GM21723 (cell line): Measurements from ENCODE around the gene PTPN13.

Experiments used
- ATAC-seq: cut with Tn5 transposase; IDR thresholded peaks from one replicate; pipeline ENCODE4 v1.9.1; 2021; ENCODE audit warnings: mild to moderate bottlenecking, moderate library complexity; ENCODE audit not compliant: unreplicated experiment

Gene PTPN13

DNA sequence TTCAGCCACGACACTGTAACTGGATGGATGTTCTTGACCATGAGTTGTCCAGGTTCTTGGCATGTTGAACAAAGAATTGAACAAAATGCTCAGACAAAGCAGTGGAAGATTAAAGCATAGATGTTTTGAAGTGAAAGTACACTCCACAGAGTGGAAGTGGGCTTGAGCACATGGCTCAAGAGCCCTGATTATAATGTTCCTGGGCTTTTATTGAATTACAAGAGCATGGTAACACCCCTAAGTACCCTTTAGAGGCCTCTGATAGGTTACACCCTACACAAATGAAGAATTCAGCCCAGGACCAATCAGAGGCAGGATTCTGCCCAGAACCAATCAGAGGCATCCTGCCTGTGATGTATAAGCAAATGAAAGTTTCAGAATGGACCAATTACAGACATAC lies 221.5 kb downstream of the PTPN13 start:
- ATAC-seq, result no peak

DNA sequence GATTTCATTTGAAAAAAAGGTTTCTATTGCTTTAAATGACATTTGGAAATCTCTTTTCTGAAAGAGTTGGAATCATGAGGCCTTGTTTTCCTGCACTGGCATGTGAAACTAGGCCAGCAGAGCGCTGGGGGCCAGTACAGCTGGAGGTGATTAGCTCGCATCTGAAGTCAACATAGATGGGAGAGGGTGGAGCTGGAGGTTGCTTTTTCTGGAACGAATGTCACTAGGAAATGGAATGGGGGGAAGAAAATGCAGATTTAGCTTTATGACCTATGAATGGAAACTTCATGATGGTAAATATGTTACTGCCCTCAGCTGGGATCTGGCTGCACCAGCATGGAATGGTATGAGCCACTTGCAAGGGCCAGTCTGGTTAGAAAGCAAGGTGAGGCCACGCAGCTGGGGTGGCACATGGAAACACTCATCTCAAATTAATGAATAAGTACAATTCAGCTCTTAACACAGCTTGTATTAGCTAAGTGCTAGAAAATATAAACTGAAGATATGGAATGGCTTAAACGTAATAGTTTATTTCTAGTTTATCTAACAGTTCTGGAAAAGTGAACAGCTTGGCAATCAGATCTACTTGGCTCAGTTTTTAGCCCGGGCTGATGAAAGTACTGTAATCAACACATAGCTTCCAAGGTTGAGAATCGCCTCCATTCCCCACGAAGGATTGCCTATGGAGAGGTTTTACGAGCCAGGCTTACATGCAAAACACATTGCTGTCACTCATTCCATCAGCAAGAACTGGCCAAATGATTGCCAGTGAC lies 222.6 kb downstream of the PTPN13 start:
- no peak for ATAC-seq

DNA sequence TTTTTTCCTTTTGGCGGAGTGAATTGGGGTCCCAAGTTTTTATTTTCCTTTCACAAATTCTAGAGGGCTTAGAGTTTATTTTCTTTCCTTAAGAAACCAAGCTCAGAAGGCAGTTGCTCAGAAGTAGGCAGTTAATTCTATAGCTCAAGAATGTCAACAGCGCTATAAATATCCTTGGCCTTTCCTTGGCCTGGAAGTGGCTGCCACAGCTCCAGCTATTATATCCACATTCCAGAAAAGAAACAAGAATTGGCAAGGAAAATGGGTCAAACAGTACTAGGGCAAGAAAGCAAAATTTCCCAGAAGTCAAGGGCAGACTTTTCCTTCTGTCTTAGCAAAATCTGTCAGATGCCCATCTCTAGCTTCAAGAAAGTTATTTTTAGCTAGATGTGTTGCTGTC lies 224.1 kb downstream of the PTPN13 start:
- ATAC-seq, result no peak

DNA sequence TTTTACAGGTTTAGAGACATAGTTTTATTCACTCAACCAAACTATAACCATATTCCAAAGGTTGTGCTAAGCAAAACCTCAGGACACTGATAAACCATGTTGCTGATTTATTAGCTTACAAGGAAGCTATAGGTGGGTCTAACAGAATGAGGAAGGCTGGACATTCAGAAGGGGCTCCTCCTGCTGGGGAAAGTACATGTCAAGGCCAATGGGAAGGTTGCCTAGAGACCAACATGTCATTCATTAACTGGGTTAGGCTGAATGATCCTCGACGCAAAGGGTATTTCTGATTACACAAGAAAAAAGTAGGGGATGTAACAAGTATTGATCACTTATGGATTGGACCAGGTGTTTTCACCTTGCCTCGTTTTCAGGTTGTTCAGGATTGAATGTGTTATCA lies 224.7 kb downstream of the PTPN13 start:
- ATAC-seq, result no peak

DNA sequence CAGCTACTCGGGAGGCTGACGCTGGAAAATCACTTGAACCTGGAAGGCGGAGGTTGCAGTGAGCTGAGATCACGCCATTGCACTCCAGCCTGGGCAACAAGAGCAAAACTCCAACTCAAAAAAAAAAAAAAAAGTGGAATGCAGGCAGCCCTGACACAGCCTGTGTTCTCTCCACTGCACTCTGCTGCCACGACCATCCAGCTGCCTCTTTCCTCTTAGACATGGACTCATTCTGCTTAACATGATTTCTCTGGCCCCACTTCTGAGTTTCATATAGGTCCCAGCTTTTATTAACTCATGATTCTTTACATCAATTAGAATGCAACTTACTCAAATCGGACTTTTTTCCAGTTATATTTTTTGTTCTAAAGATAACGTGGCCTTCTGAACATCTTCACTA lies 225.4 kb downstream of the PTPN13 start:
- ATAC-seq, result no peak

DNA sequence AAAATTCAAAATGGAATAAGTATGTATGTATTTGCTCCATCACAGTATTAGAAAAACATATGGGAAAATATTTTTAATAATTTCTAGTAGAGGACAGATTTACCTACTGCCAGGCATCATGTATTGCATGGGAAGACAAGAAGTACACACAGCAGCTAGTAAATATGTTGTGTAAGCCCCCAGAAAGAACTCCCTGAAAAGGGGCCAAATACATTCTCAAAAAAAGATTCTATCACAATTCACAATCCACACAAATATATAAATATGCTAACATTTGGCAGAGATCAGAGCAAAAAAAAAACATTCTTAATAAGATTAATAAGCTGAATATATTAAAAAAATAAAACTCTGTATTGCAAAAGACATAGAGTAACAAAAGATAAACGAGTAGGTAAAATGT lies 227.0 kb downstream of the PTPN13 start:
- no peak for ATAC-seq

DNA sequence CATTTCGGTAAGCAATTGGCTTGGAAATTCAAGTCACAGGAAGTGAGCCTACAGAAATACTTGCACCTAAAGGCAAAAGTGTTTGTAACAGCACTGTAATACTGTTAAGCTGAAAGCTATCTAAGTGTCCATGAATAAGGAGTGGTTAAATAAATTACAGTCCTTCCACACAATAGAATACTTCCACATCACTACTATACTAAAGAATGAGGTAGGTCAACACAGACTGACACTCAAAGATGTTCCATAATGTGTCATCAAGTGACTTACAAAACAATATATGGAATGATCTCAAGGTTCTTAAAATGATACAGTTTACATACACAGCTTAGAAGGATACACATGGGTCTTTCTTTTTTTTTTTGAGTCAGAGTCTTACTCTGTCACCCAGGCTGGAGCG lies 228.0 kb downstream of the PTPN13 start:
- ATAC-seq, result no peak

DNA sequence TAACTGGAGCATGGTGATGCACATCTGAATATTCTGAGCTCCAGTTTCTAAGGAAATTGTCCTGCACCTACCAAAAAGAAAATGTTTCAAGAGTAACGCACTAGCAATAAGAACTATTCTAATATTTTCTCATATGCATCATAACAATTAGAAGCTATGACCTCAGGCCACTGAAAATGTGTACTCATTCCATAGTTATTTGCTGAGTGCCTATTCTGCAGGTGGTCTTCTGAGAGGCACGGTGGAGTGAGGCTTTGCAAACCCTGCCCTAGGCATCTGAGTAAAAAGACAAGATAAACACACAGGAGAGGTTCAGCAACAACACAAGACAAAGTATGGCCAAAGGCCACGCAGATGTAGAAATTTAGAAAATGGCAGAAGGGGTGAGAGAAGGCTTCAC lies 231.4 kb downstream of the PTPN13 start:
- ATAC-seq, result no peak

DNA sequence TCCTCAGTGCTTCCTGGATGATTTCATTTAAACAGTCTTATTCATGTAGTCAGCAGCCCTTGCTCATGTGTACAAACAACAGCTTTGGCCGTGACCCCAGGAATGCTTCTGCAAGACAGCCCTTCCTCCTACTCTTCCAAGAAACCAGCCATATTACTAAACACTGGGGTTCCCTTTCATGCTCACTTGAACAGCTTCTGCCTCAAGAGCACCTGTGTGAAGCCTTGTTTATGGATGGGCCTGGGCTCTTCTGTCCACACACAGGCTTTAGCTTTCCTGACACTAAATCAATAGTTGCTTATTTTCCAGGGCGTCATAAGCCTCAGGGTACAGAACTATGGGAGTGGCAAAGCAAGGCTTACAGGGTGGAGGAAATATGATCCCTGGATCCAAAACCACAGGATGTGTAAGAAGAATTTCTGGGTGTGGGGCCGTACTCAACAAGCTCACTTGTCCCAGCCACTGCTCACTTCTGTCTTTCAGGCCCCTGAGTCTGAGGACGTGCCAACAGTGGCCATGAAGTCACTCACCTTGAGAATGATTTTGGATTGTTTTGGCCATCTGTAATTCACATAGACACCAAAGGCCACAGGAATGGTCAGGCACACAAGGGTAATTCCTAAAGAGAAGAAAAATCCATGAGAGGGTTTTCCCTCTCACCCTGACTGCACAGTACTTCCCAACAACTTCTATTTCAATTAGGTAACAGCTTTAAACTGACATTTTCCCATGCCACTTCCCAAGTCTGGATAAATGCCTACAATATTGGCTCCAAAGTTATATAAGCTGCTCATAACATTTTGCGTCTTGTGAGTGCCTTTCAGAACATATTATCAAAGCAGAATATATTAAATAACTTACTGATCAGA lies 237.4 kb downstream of the PTPN13 start:
- ATAC-seq, result no peak

DNA sequence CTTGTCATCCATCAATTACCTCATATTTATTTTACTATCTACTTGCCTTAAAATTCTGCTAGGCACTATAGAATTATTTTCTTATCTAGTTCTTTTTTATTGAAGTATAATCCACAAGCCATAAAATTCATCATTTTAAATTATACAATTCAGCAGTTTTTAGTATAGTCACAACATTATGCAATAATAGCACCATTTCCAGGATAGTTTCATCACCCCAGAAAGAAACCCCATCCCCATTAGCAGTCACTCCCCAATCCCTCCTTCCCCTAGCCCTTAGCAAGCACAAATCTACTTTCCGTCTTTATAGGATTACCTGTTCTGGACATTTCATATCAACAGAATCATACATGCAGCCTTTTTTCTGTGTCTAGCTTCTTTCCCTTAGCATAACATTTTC lies 239.5 kb downstream of the PTPN13 start:
- no peak for ATAC-seq

DNA sequence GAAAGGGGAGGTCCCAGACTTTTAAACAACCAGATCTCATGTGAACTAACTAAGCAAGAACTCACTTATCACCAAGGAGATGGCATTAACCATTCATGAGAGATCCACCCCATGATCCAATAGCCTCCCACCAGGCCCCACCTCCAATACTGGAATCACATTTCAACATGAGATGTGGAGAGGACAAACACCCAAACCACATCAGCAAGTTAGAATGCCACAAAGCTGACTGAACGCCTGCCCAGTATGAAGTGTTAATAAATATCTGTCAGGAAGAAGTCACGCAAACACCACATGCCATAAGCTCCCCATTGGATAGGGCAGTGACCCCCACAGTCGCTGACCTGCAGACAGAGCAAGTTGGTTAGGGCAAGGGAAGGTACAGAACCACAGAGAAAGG lies 240.8 kb downstream of the PTPN13 start:
- no peak for ATAC-seq

DNA sequence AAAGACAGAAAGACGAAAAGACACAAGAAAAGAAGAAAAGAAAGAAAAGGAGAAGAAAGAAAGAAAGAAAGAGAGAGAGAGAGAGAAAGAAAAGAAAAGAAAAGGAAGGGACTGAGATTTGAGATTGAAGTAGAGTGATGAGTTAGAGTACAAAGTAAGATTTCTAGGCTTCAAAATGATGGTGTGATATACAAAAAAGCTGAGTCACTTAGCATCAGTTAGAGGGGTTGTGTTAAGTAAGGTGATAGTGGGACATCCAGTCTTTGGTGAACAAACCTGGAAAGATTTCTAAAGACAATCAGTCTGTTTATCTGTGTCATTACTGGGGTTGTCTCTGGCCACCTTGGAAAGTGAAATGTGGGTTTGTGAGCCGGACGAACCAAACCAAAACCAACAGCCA lies 241.6 kb downstream of the PTPN13 start:
- ATAC-seq, result no peak

DNA sequence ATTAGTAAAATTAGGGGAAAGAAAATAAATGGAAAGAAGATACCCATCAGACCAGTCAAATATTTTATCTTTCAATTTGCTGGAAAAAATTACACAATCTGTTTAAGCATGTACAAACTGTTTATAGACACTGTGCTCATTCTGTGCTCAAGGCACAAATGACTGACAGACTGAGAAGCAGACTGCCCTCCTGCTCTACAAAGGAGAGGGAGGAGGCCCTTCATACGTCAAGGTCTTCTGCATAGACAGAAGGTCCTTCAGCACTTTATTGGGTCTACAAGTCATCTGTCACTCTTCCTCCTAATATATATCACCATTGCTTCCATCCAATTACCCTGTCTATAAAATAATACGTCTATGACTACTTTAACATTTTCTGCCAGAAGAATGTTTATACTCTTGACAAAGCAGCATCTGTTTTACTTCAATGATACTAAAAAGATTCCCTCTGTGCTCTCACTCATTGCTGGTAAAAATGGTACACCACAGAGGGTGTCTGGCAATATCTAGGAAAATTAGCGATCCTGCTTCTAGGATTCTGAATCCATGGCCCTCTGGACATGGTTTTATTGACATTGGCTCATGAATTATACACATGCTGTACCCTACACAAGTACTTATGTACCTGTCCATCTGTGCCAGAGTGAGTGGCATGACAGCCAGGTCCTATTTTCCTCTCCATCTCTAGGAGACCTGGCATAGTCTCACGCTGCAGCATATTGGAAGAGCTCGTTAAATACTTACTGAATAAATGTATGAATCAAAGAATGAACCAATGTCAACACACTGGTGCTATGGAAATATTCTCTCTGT lies 243.8 kb downstream of the PTPN13 start:
- ATAC-seq, result no peak

DNA sequence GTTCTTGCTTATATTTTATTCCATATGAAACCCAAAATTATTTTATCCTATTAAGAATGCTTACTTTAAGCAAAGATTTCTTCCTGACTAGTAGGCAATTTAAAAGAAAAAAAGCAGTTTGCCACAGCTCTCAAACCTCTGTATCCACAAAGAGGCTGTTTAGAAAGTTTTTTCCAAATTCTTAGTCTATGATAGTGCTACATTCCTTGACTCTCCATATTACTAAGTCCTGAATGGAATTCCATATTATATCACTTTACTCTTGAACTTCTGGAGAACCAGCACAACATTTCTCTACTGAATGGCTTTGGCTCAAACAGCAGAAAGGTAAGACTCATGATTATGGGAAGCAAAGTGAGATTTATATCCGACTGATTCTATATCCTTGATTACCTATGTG lies 246.7 kb downstream of the PTPN13 start:
- no peak for ATAC-seq

DNA sequence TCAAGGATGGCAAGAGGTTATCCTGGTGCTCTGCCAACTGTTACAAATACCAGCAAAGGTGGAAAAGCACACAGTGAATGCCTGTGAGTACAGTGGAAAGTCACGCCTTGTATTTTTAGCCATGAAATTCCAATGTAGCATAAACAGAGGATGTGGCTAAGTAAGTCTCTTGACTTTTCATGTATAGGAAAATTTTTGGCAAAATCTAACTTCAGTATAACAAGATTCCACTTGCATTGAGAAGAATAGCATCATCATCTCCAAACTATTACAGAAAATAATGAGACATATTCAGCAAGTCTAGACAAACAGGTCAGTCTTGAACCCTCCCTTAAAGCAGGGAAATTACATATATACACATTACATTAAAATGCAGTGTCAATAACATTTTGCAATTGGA lies 247.2 kb downstream of the PTPN13 start:
- no peak for ATAC-seq

DNA sequence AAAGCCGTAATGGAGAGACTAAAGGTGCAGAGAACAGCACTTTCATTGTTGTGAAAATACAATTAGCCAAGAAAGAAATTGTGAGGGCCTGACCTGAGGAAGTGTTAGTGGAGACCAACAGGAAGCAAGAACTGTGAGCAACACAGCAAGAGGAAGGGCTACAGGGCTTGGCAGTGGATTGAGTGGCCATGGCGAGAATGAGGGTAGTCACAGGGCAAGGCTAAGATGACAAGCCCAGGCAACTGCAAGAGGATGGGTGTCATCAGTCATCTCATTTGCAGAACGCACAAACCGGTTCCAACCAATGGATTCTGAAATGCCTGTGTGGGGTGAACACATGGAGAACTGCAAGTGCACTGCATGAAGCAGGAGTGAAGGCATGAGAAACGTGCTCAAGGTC lies 251.5 kb downstream of the PTPN13 start:
- no peak for ATAC-seq

DNA sequence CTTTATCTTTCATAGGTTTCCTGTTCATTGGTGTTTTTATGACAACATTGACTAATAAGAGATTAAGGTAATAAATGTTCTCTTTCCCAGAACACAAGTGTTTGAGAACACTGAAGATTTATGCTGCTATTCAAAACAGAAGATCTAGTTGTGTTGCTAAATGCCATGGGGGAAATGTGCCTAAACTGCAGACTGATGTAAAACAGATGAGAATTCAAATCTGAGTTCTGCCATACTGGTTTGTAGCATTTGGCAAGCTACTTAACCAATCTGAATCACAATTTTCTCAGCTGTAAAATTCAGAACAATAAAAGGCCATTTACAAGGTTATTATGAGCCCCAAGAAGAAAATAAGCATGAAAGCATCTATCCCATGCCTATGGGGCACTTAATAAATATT lies 252.8 kb downstream of the PTPN13 start:
- no peak for ATAC-seq

DNA sequence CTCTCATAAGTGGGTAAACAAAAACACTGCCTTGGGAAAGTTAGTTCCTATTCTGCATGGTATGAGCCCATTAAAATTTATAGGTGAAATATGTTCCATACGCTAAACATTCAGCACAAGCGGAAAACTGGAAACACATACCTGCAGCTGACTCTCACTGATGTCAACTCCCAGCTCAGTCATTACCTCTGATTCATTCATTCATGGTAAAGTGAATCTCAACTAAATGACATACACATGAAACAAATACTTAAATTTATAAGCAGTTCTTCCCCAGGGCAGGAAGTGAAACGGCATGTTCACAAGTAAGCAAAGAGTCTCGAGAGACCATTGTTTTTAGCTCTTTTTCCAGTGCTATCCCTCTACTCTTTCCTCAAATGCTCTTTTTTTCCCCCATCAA lies 253.5 kb downstream of the PTPN13 start:
- no peak for ATAC-seq

DNA sequence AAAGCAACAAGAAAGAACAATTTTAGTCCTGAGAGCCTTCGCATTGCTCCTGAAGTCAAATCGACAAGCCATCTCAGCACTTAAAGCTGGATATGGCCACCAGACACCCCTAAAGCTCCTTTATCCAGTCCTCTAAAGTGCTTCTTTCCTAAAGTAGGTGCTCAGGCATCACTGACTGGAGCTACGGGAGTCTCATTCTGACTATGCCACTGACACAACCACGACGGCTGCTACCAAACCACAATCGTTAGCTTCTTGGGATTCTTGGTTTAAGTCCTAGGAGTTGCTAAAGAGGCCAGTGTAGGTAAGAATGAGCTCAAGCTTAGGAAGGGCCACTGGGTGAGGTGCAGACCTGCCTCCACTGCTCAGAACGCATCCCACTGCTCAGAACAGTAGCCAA lies 254.0 kb downstream of the PTPN13 start:
- no peak for ATAC-seq

DNA sequence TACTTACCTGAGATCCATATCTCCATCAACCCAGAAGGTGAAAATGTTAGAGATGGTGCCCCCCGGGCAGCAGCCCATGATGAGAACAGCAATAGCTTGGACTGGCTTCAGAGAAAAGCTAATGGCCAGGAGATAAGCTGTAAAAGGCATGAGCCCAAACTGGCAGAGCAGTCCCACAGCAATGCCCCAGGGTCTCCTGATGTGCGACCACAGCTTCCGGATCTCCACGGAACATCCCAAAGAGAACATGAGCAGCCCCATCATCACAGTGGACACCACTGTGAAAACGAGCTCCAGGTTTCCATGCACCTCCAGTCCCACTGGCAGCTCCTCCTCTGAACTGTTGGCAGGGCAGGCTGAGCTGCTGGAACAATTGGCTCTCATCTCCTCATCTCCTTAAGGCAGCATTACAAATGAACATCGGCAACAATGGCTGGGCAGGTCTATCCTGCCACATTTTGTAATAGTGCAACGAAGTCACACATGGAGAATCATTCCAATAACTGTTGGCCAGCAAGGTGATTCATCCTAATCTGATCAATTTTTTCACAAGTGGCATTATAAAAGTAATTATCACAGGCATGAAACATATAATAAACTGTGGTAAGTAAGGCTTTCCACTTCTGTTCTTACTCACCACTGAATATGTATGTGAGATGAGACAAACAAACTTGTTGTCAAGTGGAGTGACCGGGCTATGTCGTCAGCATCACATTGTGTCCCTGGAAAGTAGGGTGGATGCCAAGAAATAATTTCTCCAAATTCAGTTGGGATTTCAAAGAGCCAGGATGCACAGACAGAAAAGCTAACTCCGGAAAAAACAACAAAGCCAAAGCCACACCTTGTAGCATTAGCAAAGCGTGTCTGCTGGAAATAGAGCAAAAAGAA lies 254.9 kb downstream of the PTPN13 start, which contains the start of gene SLC10A6:
SLC10A6 (minus strand) TSS at position 653 of the 888 bp plus-strand sequence; CDS start at position 384, 269 bp downstream.
- ATAC-seq, result no peak
